MV-4-11 (cell line): Measurements from ENCODE around the gene GPR62.

Experiments used
- DNase-seq: peaks from one replicate; lab custom pipeline; 2025; lab: John Stamatoyannopoulos, UW

GPR62 gene

DNA sequence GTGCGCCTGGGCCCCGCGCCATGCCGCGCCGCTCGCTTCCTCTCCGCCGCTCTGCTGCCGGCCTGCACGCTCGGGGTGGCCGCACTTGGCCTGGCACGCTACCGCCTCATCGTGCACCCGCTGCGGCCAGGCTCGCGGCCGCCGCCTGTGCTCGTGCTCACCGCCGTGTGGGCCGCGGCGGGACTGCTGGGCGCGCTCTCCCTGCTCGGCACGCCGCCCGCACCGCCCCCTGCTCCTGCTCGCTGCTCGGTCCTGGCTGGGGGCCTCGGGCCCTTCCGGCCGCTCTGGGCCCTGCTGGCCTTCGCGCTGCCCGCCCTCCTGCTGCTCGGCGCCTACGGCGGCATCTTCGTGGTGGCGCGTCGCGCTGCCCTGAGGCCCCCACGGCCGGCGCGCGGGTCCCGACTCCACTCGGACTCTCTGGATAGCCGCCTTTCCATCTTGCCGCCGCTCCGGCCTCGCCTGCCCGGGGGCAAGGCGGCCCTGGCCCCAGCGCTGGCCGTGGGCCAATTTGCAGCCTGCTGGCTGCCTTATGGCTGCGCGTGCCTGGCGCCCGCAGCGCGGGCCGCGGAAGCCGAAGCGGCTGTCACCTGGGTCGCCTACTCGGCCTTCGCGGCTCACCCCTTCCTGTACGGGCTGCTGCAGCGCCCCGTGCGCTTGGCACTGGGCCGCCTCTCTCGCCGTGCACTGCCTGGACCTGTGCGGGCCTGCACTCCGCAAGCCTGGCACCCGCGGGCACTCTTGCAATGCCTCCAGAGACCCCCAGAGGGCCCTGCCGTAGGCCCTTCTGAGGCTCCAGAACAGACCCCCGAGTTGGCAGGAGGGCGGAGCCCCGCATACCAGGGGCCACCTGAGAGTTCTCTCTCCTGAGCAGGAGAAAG lies 951 bp downstream of the GPR62 start:
- DNase-seq = no peak

DNA sequence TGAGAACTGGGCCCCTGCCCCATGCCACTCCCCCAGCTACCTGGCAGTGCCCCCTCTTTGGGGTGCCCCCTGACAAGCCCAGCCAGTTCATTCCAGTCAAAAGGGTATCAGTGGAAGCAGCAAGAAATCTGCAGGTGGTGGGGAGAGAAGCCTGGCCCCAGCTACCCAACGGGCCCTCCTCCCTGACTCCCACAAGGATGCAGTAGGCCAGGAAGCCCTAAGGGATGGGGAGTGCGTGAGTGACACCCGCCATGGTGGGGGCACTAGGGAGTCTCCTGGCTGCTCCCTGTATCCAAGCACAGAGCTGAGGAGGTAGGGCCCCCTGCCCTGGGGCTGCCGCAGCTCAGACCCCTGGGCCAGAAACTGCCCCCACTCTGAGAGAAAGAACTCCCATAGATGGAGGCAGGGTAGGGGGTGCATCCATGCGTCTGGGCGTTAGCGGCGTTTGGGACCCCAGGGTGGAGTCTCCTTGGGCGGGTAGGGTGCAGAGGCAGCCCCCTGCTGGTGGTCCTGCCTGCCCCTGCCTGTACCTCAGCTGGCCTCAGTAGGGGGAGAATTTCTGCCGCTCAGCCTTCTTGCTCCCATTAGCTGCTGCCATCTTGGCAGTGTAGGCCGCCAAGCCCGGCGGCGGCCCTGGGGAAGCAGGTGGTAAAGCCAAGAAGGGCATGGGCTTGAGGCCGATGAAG lies 2.5 kb downstream of the GPR62 start:
- DNase-seq = no peak

DNA sequence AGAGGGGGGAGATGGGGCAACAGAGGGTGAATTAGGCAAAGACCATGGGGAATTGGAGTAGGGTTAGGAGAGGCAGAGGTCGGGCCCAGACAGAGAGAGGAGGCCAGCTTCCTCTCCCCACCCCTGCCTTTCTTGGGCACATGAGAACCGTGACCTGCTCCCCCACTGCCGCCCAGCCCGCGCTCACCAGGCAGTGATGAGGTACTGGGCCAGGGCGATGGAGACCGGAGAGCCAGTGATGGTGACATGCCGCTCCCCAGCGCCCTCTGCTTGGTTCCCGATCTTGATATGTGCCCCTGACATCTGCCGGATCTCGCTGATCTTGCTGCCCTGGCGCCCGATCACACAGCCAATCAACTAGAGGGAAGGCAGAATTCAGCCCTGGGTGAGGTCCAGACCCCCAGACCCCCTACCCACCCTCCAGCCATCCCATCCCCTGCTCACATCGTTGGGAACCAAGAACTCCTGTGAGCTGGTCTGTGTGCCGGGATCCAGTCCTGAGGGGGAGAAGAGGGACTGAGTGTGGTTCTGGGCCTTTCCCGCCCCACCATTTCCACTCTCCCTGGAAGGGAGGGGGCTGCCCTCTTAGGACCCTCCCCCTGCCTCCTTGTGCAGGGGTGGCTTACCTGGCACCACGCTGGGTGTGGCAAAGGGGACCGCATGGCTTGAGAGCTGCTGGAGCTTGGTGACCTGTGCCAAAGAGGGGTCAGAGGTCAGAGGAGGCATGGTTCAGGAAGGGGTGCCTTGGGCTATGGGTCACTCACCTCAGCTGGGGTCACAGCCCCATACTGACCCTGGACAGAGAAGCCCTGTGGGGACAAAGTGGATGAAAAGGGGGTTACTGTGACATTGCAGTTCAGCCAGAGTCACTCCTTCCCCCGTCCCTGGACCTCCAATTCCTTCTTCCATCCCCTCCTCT lies 3.7 kb downstream of the GPR62 start:
- no peak for DNase-seq

DNA sequence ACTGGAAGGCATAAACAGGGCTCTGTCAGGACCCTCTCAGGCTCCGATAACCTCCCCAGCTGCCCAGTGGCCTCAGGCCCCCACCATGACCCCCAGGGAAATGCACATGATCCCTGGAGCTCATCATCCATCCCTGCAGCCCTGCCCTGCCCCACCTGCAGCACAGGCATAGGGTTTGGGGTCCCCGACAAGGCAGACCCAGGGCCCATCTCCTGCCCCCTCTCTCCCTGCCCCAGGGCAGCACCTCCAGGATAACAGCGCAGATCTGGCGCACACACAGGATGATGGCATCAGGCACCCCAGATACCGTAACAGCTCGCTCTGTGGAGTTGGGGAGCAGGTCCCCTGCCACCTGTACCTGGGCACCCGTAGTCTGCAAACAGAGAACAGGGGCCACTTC lies 4.5 kb downstream of the GPR62 start:
- no peak for DNase-seq

DNA sequence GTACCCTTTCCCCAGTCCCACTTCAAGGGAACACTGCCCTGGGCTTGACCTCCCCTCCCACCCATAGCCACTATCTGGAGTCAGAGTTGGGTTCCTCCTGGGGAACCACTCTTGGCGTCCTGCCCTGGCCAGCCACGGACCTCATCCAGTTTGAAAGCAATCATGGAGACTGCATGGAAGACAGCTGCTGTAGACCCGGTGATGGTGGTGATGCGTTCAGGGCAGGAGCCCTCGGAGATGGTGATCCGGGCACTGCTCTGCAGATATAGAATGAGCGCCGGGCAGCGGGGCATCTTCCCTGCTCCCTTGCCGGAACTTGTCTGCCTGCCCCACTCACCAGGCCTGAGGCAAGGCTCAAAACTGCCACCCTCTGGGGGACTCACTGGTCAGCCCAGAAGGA lies 5.2 kb downstream of the GPR62 start:
- DNase-seq = no peak

DNA sequence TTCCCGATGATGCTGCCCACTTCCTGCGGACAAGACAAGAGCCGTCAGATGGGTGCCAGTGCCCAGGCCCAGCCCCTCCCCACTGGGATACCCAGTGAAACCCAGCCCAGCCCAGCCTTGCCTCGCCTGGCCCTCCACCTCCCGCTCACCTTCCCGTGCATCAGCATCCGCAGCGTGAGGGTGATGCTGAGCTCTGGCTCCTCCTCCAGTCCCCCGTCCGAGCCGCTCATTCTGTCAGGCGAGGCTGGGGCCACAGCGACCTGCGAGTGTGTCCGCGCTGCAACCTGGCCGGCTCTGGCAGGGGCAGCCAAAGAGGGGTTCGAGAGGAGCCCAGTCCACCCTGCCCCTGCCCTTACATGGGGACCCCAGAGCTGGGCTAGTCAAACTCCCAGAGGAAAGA lies 5.8 kb downstream of the GPR62 start:
- DNase-seq = no peak

DNA sequence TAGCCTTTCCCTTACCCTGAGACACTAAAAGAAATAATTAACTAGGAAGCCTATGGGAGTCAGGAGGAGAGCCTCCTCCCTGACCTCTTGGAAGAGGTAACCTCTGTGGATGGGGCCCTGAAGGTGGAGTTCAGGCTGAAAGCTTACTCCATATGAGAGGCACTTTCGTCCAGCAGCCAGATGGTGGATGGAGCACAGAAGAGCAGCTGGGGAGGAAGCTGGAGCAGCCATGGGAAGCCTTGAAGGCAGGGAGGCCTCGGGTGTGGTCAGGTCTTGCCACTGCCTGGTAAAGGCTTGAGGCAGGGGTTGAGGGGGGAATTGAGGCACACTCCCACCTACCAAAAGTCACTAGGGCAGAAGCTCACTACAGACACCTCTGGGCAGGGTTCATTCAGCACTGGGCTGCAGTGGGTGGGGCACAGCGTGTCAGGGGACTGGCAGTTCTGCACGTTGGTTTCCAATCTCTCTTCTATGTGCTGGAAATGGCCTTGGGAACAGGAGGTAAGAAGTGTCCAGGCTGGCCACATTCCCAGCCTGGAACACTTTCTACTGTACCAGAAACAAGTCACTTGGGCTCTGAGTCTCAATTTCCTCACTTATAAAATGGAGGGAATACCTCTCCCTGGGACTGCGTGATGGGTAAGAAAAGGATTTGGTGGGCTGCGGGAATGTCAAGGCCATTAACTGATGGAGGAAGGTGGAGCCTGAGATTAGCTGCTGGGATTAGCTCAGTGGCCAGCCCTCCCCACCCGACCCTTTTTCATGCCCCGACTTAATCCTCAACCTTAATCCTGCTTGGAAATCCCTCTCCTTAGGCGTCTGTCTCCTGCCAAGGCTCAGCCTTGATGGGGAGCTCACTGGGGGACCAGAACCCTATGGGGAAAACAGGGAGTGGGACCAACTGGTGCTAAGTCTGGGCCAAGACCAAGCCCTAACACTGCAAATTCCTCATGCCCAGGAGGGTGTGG lies 6.7 kb downstream of the GPR62 start:
- no peak for DNase-seq

DNA sequence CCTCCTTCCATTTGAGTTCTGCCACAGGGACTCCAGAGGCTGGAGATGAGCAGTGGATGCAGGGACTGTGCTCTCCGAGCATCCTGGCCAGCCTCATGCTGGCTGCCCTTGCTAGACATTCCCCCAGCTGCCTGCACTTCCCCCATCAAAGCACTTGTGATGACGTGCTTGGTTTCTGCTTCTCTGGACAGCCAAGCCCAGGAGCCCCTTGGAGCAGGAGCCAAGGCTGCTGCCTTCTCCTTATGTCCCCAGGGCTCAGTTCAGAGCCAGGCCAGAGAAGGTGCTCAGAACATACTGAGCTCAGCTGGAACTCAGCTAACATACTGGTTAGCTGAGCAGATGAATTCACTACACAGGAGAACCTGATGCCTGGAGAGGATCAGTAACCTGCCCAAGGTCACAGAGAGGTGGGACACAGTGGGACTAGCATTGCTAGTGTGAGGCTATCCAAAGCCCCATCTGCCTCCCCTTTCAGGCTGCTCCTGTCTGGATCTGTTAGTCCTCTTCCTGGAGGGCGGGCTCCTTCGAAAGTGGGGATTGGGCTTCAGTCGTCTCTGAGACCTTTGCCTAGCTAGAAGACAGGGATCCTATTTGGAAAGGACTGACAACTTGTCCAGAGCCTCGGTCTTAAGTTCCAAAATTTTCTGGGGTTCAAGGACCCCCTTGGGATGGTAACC lies 7.8 kb downstream of the GPR62 start:
- no peak for DNase-seq

DNA sequence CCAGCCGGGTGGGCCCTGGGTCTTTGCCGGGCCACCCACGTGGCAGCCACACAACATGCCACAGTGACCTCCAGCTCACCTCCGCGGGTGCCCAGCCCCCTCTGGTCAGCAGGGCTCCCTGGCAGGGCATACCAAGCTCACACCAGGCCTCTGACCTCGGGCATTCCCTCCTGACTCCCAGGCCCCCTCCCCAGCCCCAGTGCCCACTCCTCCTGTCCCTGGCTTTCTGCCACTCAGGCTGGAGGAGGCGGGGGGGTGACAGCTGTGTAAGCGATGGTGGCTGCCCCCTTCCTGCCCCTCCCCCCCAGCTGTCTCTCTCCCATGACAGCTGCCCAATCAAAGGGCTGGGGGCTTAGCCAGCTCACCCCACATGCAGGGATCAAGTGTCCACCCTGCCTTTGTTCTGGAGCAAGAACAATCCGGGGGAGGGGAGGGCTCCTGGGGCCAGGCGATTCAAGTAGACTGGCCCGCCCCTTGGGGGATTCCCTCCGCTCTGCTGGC lies 8.8 kb downstream of the GPR62 start:
- DNase-seq = no peak

DNA sequence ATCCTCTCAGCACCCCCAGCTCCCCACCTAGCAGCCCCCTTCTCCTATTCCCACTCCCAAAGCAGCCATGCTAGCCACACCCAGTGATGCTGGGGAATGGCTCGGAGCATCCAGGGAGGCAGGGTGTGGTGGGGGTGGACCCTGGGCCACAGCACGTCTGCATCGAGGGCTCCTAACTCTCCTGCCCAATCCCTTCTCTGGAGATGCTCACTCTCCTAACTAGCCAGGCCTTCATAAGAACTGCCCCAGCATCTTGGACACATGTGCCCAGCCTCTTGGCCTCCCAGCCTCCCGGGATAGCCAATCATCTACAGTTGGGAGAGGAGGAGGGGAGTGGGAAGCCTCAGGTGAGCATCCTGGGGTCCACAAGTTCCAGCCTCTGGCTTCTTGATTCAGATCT lies 9.3 kb downstream of the GPR62 start:
- DNase-seq = no peak

DNA sequence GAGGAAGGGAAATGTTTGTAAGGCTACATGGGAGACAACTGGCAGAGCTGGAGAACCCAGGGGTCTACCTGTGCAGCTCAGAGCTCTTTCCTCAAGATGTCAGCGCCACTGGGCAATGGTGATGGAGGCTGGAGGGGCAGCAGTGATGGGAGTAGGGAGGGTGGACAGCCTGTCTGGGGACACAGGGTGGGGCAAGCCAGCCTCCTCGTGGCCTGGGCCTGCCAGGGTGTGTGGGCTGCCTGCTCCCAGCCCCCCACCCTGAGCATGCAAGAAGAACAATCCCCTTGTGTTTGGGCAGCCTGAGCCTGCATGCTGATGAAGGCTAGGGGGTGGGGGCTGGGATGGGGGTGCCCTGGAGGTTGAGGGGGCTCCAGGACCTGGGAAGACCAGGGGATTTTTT lies 10.8 kb downstream of the GPR62 start:
- DNase-seq = no peak

DNA sequence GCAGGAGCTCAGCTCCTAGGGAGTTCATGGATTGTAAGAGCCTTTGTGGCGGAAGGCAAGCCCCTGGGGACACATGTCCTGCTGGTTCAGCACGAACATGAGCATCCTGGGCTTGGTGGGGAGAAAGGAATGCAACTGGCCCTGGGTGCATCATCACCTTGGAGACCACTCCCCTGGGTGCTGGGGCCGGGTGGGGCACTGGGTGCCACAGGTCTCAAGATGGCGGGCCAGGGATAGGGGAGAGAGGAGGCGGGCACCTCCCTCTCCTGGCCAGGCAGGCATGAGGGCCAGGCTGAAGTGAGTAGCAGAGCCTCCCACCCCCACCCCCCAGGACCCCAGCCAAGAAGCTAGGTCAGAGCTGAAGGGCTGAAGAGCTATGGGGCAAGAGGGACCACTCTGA lies 11.3 kb downstream of the GPR62 start:
- DNase-seq = no peak

DNA sequence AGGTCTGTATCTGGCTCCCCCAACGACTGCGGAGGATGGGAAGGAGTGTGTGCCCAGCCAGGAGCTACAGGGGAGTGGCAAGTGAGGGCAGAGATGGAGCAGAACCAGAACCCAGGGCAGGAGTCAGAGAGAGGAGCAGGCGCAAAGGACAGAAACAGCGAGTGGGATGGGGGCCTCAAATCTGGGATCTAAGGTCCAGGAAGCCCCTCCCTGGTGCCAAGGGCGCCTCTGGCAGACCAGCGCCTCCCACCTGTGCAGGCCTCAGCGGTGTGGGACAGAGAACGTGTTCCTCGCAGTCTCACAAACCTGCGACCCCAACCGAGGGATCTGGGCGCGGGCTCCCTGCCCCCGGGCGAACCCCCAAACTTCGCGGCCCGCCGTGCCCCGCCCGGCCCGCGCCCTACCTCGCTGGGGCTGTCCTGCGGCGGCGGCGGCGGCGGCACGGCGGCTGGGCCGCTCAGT lies 11.8 kb downstream of the GPR62 start:
- DNase-seq = no peak

DNA sequence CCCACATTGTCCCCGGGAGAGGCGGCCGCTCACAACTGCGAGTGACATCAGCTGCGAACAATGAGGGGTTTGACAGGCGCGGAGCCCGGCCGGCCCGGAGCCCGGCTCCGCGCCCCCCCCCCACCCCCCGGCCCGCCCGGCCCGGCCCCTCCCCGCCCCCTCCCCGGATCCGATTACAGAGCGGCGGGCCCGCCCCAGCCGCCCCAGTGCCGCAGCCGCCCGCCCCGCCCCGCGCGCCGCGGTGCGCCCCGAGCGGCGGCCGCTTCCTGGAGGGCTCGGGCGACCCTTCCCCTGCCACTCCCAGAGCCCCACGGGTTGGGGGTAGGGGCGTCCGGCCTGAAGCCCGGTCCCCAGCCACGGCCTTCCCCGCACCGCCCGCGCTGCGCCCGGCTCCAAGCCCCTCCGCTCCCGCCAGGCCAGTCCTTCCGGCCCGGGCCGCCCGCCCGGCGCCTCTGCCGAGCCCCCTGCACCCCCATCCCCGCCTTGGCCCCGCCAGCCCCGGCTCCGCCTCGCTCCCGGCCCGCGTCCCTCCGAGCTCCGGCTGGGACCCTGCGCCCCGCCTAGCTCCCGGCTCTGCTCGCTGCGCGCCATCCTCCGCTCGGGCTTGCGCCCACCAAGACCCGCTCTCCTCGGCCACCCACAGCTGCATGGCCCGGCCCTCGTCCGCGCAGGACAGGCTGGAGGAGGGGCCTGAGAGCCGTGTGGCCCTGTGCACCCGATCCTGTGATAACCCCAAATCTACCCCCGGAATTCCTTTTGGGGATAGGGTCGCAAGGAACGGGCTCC lies 12.4 kb downstream of the GPR62 start, which contains the start of gene PCBP4:
Gene PCBP4, minus strand, starts transcription at position 71 of the 786 bp plus-strand sequence. CDS start 6,214 bp downstream, outside the sequence.
- DNase-seq = no peak

DNA sequence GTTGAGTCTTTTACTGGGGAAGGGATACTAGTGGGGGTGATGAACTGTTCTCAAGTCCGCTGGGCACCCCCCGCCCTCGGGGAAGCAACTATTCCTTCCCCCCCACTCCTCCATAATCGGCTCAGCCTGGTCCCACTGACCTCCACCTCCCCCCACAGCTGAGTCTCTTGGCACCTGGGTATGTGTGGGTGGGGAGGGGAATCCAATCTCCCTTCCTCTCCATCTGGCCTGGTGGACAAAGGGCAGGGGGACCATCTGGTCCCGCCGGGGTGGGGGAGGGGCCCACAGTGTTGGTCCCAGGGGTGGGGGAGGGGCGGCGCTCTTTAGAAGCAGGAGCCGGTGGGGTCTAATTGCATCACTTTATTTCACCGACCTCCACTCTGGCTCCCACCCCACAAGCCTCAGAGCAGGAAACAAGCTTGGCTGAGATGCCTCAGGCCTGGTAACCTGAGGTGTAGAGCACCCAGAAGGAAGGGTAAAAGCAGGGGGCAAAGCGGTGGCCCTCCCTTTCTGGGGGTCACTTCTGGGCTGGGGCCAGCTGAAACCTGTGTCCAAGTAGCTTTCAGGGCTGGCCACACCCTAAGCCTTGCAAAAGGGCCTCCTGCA lies 13.1 kb downstream of the GPR62 start:
- no peak for DNase-seq

DNA sequence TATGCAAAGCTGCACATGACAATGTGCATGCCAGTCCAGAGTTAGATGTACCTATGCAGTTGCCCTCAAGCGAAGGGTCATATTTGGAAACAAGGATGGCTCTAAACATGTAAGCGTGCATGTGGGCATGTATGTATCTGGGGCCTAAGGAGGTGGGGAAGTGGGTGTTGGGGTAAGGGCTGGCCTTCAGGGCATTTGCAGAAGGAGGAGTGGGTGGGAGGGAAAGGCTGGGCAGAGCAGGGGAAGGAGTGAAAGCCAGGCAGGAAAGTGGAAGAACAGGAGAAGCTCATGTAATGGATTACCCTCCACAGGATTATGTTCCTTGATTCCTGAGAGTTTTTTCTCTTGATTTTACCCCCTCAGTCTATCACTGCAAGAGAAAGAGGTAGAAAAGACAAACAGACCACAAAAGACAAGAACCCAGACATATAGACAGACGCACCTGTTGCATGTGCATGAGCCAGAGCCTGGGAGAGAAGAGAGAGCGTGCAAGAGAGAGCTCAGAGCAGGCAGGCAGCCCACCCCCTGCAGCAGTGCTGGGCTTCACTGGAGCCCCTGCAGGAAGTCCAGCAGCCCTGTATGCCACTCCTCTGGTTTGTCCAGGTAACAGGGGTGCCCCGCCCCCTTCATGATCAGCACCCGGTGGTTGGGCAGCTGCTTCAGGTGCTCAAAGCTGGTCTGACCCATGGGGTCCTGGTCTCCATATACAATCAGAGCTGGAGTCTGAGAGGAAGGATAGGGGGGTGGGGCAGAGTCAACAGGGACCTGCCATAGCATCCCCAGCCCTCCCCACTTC lies 13.9 kb downstream of the GPR62 start:
- DNase-seq = no peak

DNA sequence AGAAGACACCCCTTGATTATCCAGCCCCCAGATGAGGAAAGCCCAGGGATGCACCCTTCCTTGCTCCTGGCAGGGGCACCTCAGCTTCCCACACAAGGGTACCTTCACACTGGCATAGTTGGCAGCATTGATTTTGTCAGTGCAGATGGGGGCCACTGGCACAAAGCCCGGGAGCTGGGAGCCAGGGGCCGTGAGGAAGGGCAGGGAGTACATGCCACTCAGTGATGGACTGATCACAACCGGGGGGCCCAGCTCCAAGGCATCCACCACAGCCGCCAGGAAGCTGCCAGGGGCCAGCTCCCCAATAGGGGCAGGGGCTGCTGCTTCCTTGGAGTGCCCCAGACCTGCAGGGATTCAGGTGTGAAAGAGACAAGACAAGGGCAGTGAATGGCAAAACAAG lies 14.7 kb downstream of the GPR62 start:
- DNase-seq = no peak

DNA sequence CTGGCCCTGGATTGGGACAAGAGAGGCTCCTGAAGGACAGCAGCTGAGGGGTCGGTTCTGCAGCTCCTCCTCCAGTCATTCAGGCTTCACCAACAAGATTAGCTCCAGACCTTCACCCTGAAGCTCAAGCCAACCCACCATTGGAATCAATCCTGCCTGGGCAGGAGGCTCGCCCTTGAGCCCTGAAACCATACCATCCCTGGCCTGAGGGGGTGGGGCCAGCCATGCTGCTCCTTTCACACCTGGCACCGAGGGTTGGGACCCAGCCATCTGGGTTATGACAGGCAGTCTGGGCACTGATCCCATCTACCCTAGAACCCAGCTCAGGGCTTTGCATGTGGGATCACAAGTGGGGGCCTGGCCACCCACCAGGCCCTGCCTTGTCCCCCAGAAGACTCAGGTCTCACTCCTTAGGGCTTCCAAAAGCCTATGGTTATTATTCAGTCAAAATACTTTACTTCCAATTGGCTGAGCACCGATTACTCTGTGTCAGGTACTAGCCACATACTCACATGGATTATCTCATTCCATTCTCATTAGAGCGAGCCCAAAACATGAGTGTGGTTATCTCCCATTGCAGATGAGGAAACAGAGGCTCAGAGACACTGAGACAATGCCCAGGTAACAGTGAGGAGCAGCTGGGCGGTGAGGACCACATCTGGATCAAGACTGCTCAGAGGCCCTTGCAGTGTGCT lies 15.6 kb downstream of the GPR62 start:
- no peak for DNase-seq
